ENCODE measurements around the gene LAS1L. TPM values are rescaled to one million over a fixed set of nuclear protein-coding genes. Genes with fewer than 3 reads are reported as not detected.
A peak's percentile ranks its signal among the peaks of the same experiment; 100 is the strongest.

LAS1L gene
- total RNA-seq = 25.7 TPM
- long read RNA-seq, transcript LAS1L-203 (14 exons, 2,439 nt) = minor isoform, 7 of 87 reads
- long read RNA-seq, transcript LAS1L-202 (13 exons, 2,386 nt) = major isoform, 49 of 87 reads
- long read RNA-seq, partial matches to known transcripts = 7 of 87 reads
- long read RNA-seq, other reads (novel, unspliced or antisense) = 21 of 87 reads

DNA sequence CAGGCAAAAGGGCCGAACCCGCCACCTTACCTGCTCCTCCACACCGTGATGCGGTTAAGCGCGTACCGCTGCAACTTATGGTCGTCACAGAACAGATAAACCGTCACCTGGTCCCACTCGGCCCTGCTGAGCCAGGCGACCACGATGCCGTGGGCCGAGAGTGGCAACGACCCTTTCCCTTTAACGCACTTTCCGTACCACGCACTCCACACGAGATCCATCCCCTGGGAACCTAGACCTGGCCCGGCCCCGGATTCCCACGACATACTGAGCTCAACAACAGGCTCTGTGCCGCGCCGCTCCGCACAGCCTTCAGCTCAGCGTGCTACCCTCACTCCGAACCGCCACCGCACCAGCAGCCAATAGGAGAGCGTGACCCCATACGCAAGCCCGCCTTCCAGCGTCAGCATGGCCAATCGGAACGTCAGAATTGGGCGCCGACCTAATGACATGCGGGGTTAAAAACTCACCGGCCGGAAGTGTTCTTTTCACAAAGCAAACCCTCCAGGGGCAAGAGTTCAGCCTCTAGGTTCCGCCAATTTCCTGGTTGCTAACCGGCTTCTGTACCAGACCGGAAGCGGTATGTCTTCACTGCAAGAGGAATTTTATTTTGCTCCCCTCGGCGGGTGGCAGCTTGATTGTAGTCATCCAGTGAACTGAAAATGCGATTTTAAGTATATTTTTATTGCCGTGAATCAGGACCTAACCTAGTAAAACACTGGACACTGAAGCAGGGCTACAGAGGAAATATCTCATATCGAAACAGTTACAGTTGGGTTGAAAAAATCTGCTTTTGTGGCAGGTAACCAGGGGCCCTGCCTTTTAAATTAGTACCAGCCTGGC, at the start of gene LAS1L:
Gene LAS1L (minus strand): TSS at position 338 of the 843 bp plus-strand sequence. CDS start 72 bp downstream, at position 266.
- intact Hi-C loops (cut with DNase I) = no loop called here
- ATAC-seq = peak; percentile 100
- DNase-seq = peak; percentile 91
- peak within 1 kb of the TSS; percentile 82 for H3K4me3 ChIP-seq
- peak within 1 kb of the TSS; percentile 78 for H3K27ac ChIP-seq
- peaks cover 15% of the 10 kb centered on the region for H3K4me1 ChIP-seq
- H3K27me3 ChIP-seq (ENCODE audit: low read depth) = no peaks in the 10 kb centered on the region
- H3K36me3 ChIP-seq = peaks cover 23% of the 10 kb centered on the region
- H3K9me3 ChIP-seq = no peaks in the 10 kb centered on the region
- TF ChIP-seq, protein P1, sequence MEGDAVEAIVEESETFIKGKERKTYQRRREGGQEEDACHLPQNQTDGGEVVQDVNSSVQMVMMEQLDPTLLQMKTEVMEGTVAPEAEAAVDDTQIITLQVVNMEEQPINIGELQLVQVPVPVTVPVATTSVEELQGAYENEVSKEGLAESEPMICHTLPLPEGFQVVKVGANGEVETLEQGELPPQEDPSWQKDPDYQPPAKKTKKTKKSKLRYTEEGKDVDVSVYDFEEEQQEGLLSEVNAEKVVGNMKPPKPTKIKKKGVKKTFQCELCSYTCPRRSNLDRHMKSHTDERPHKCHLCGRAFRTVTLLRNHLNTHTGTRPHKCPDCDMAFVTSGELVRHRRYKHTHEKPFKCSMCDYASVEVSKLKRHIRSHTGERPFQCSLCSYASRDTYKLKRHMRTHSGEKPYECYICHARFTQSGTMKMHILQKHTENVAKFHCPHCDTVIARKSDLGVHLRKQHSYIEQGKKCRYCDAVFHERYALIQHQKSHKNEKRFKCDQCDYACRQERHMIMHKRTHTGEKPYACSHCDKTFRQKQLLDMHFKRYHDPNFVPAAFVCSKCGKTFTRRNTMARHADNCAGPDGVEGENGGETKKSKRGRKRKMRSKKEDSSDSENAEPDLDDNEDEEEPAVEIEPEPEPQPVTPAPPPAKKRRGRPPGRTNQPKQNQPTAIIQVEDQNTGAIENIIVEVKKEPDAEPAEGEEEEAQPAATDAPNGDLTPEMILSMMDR (IDR thresholded peaks at IDR 0.05) = no peak

DNA sequence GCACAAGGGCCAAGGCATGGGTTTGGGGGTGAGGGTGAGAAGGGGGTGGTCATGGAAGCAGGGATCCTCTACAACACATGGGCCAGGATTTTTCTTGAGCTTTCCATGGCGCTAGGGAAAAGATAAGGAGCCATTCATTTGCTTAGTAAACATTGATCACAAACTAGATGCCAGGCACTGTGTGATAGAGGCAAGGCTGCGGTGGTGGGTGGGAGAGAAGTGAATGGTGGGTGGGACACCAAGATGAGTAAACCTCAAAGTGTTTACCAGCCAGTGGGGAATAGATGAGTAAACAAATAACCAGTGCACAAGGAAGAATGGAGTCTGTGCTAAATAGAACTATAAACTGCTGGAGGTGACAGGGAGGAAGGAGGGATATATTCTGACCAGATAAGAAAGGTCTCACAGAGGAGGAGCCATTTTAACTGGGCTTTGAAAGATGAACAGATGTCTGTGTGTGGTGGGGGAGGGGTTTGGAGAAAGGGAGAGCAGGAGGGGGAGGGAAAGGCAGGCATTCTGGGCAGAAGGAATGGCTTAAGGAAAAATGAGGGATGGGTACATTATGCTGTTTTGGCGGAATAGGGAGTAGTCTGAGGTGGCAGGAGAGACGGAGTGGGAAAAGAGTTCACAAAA, 48.0 kb upstream of the LAS1L start:
- H3K36me3 ChIP-seq = no peaks in the 10 kb centered on the region
- DNase-seq = no peak
- H3K27me3 ChIP-seq (ENCODE audit: low read depth) = no peaks in the 10 kb centered on the region
- intact Hi-C loops (cut with DNase I) = no loop called here
- H3K4me3 ChIP-seq = no peak overlapping the region
- no peak overlapping the region for H3K27ac ChIP-seq
- peaks cover under 1% of the 10 kb centered on the region for H3K4me1 ChIP-seq
- no peaks in the 10 kb centered on the region for H3K9me3 ChIP-seq
- TF ChIP-seq, protein P1 (IDR thresholded peaks at IDR 0.05) = no peak
- no peak for ATAC-seq

DNA sequence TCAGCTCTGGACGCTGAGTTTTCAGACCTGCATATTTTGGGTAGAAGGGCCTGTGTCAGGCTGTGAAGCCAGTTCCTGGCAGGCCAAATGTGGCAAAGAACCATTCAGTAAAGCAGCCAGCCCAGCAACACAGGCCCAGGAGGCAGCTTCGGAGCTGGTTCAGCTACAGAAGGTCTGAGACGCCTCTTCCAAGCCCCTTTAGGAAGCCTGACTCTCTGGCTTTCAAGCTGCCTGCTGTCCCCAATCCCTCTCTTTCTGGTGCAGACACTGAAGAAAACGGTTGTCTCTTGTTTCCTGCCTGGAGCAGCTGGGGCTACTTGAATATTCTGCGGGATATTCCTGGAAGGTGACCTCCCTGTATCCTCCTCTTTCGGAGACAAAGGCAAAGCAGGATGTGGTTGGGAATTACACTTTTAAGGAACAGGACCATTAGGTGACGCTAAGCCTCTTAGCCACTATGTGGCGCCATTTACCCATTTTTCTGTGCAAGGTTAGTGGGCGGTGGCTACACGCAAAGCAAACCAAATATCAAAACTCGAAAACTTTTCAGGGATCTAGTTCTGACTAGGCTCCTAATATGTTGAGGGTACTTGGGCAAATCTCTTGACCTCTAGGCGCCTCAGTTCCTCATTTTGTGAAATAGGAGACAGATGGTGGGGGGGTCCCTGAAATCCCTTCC, 47.2 kb upstream of the LAS1L start:
- Histone ChIP-seq H3K27ac (no peak overlapping the region), H3K4me3 (no peak overlapping the region), H3K36me3 (no peaks in the 10 kb centered on the region), H3K27me3 (ENCODE audit: low read depth) (no peaks in the 10 kb centered on the region), H3K9me3 (no peaks in the 10 kb centered on the region), H3K4me1 (no peaks in the 10 kb centered on the region)
- intact Hi-C loops (cut with DNase I) = no loop called here
- peak; percentile 82 to 87 for ATAC-seq
- DNase-seq = no peak
- TF ChIP-seq, protein P1 (IDR thresholded peaks at IDR 0.05) = peak; percentile 65

DNA sequence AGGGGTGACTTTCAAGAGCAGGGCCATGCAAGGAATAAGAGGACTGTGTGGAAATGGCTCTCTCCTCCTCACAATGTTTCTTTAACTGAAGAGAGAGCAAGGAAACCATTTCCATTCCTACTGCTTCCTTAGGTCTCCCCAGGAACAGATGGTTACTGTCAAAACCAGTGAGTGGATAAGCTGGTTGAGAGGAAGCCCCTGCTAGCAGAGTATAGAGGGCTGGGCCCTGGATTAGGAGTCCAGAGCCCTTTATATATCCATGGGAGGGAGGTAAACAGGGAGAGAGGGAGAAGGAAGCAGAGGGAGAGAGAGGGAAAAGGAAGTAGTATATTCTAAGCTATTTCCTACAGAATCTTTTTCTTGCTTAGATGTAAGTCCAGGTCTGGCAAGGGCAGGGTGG, 43.8 kb upstream of the LAS1L start:
- Histone ChIP-seq H3K27ac (no peak overlapping the region), H3K4me1 (no peaks in the 10 kb centered on the region), H3K36me3 (no peaks in the 10 kb centered on the region), H3K4me3 (no peak overlapping the region), H3K27me3 (ENCODE audit: low read depth) (no peaks in the 10 kb centered on the region), H3K9me3 (no peaks in the 10 kb centered on the region)
- TF ChIP-seq, protein P1 (IDR thresholded peaks at IDR 0.05) = no peak
- DNase-seq (no peak), ATAC-seq (no peak)
- intact Hi-C loops (cut with DNase I) = no loop called here

DNA sequence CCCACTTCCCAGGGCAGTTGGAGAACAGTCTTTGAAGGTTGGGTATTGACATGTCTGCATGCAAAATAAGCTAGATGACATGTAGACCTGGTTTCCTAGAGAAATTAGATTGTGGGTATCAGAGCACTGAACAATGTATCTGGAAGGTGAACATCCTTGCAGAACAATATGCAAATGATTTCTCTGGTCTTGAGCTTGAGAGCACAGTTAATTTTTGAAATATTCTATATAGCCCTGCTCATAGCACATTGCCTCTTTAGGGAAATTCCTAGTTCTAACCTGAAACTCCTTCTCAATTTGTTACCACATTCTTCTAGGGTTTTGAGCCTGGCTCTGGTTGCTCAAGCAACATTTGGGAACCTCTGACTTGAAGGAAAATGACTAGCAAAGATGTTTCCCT, 41.6 kb upstream of the LAS1L start:
- intact Hi-C loops (cut with DNase I) = no loop called here
- TF ChIP-seq, protein P1 (IDR thresholded peaks at IDR 0.05) = no peak

More for the DNA sequence above, 41.6 kb upstream of the LAS1L start:
- ATAC-seq = no peak
- DNase-seq = no peak
- no peaks in the 10 kb centered on the region for H3K36me3 ChIP-seq
- no peaks in the 10 kb centered on the region for H3K9me3 ChIP-seq
- H3K4me1 ChIP-seq = no peaks in the 10 kb centered on the region
- H3K27me3 ChIP-seq (ENCODE audit: low read depth) = no peaks in the 10 kb centered on the region
- no peak overlapping the region for H3K27ac ChIP-seq
- no peak overlapping the region for H3K4me3 ChIP-seq

All from lower lobe of right lung (tissue), 2 donors.